HG03175 (cell line): ENCODE results near the gene SLCO2A1.

Source experiments
- ATAC-seq: cut with Tn5 transposase; IDR thresholded peaks from one replicate; pipeline ENCODE4 v1.9.1; 2021; ENCODE audit warnings: mild to moderate bottlenecking, moderate library complexity; ENCODE audit not compliant: unreplicated experiment

Gene SLCO2A1

GRCh38 chr3:133935843-133936769 is 93.6 kb downstream of the SLCO2A1 start:
- no peak for ATAC-seq

- no peak for ATAC-seq
Observed at GRCh38 chr3:133934996-133935842, 94.5 kb downstream of the SLCO2A1 start.

GRCh38 chr3:133934073-133934970 is 95.4 kb downstream of the SLCO2A1 start:
- no peak for ATAC-seq

- no peak for ATAC-seq
Observed at GRCh38 chr3:133933097-133934024, 96.4 kb downstream of the SLCO2A1 start.

- no peak for ATAC-seq
Observed at GRCh38 chr3:133932009-133932408, 97.7 kb downstream of the SLCO2A1 start.

- ATAC-seq, result no peak
Observed at GRCh38 chr3:133931084-133931483, 98.6 kb downstream of the SLCO2A1 start.

GRCh38 chr3:133930341-133930933 is 99.3 kb downstream of the SLCO2A1 start:
- no peak for ATAC-seq

GRCh38 chr3:133928903-133929607 is 100.7 kb downstream of the SLCO2A1 start:
- no peak for ATAC-seq

GRCh38 chr3:133928136-133928893 is 101.4 kb downstream of the SLCO2A1 start:
- no peak for ATAC-seq

GRCh38 chr3:133927540-133928066 is 102.1 kb downstream of the SLCO2A1 start:
- ATAC-seq, result peak; percentile 65

- no peak for ATAC-seq
Observed at GRCh38 chr3:133926736-133927539, 102.8 kb downstream of the SLCO2A1 start.

- no peak for ATAC-seq
Observed at GRCh38 chr3:133925960-133926735, 103.6 kb downstream of the SLCO2A1 start.

- no peak for ATAC-seq
Observed at GRCh38 chr3:133924041-133924440, 105.7 kb downstream of the SLCO2A1 start.

GRCh38 chr3:133921592-133921991 is 108.1 kb downstream of the SLCO2A1 start:
- ATAC-seq, result no peak

GRCh38 chr3:133917144-133917543 is 112.6 kb downstream of the SLCO2A1 start:
- no peak for ATAC-seq
